ENCODE results near the gene ZMYND8. TPM values are rescaled to one million over a fixed set of nuclear protein-coding genes. Genes with fewer than 3 reads are reported as not detected.
A peak's percentile ranks its signal among the peaks of the same experiment; 100 is the strongest.

ZMYND8 gene
- total and polyA plus RNA-seq, 2 of the 8 experiments (the other 6 are each of a cell fraction or from before 2014, with no cell fraction given), result 50.5 to 163 TPM

DNA sequence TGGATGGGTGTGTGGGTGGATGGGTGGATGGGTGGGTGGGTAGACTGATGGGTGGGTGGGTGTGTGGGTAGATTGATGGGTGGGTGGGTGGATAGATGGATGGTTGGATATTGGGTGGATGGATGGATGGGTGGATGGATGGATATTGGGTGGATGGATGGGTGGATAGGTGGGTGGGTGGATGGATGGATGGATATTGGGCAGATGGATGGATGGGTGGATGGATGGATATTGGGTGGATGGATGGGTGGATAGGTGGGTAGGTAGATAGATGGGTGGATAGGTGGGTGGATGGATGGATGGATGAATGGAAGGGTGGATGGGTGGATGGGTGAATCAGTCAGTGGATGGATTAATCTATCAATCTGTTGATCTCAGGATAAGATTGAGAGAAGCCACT is 177.2 kb downstream of the ZMYND8 start:
- H3K56ac ChIP-seq (replicated peaks; ENCODE audit: insufficient read length, low read depth, low read length), result peak overlapping the region; percentile 94
- no peak overlapping the region for H3K4ac ChIP-seq (replicated peaks; ENCODE audit: insufficient read length, low read depth, low read length)

More for the DNA sequence above, 177.2 kb downstream of the ZMYND8 start:
- peaks cover 0 to 2% (median 0%) of the 10 kb centered on the region in 4 experiments; a peak in 1 of 7 replicates for H3K4me1 ChIP-seq (replicated peaks in 1 of 4; ENCODE audit: control insufficient read depth in 3 of 4, insufficient read depth in 4 of 4, low read length in 3 of 4)
- H3K23ac ChIP-seq (ENCODE audit: insufficient read length), result no peak overlapping the region
- H3K36me3 ChIP-seq (ENCODE audit: control insufficient read depth in 2 of 4, insufficient read depth in 4 of 4, low read length in 3 of 4), result no peaks in the 10 kb centered on the region
- H4K8ac ChIP-seq (ENCODE audit: extremely low read depth, insufficient read depth, low read length), result no peak overlapping the region
- TF ChIP-seq SIN3A (conservative IDR thresholded peaks at IDR 0.05 in 1 of 2, IDR thresholded peaks at IDR 0.05 in 1 of 2; ENCODE audit: low read depth in 1 of 2, low read length in 2 of 2) (no peak), RNF2 (IDR thresholded peaks at IDR 0.05; ENCODE audit: borderline replicate concordance, low read depth, low read length, missing control alignments, poor library complexity, severe bottlenecking) (no peak), BACH1 (IDR thresholded peaks at IDR 0.05; ENCODE audit: low read length) (no peak)
- H3K14ac ChIP-seq (ENCODE audit: insufficient read length), result no peak overlapping the region
- H2AK5ac ChIP-seq (ENCODE audit: low read depth, low read length), result no peak overlapping the region
- H2BK120ac ChIP-seq (replicated peaks; ENCODE audit: low read depth, low read length), result no peak overlapping the region
- no peak overlapping the region for H2BK12ac ChIP-seq (ENCODE audit: low read depth, low read length)
- H2BK20ac ChIP-seq (ENCODE audit: low read length), result no peak overlapping the region
- no peak overlapping the region for H4K91ac ChIP-seq (replicated peaks; ENCODE audit: insufficient read length, low read length)
- no peak overlapping the region for H4K5ac ChIP-seq (ENCODE audit: insufficient read length, low read depth, low read length)
- FAIRE-seq, result no peak
- DNase-seq (ENCODE audit: low read depth in 1 of 2, low spot score in 2 of 2), result no peak
- no peak overlapping the region for H2BK15ac ChIP-seq (ENCODE audit: low read length)
- no peak overlapping the region for H3K9ac ChIP-seq (replicated peaks in 1 of 4; ENCODE audit: extremely low read depth in 1 of 4, low read depth in 3 of 4, low read length in 3 of 4)
- POLR2A ChIA-PET (ENCODE audit: partially characterized antibody), result no interaction called here
- no peak overlapping the region for H3K4me3 ChIP-seq (ENCODE audit: extremely low read depth in 1 of 4, insufficient read depth in 2 of 4, low read depth in 3 of 4, low read length in 4 of 4)
- H3K27me3 ChIP-seq (replicated peaks in 1 of 4; ENCODE audit: control insufficient read depth in 3 of 4, extremely low read depth in 1 of 4, insufficient read depth in 3 of 4, low read length in 3 of 4), result peaks cover 0 to 3% (median 0%) of the 10 kb centered on the region in 4 experiments; a peak in 1 of 7 replicates
- no peak overlapping the region for H2AFZ ChIP-seq (ENCODE audit: low read length)
- CTCF ChIA-PET (ENCODE audit: partially characterized antibody), result interaction anchor here (0.6 to 1.1 kb wide), 3 partner anchors 48 to 421 kb away, joined by 3 to 4 read pairs (median 3); no protein-coding TSS in a partner anchor
- no peaks in the 10 kb centered on the region for H3K79me2 ChIP-seq (ENCODE audit: control insufficient read depth in 1 of 2, insufficient read depth in 2 of 2, low read length in 2 of 2)
- no peak overlapping the region for H3K4me2 ChIP-seq (ENCODE audit: insufficient read depth in 1 of 2, low read depth in 2 of 2, low read length in 2 of 2)
- no peak overlapping the region for H2BK5ac ChIP-seq (ENCODE audit: low read depth, low read length)
- no peaks in the 10 kb centered on the region for H3K79me1 ChIP-seq (ENCODE audit: low read depth, low read length)
- H3K18ac ChIP-seq (ENCODE audit: extremely low read depth, low read length), result no peak overlapping the region
- peaks cover 6% of the 10 kb centered on the region; the same call in 1 of the 2 replicates for H3K23me2 ChIP-seq (ENCODE audit: low read depth, low read length)
- H4K20me1 ChIP-seq (replicated peaks in 1 of 2; ENCODE audit: control insufficient read depth in 1 of 2, insufficient read depth in 2 of 2, low read length in 2 of 2), result no peaks in the 10 kb centered on the region
- H3K27ac ChIP-seq (ENCODE audit: low read depth, low read length), result no peak overlapping the region
- H3K9me3 ChIP-seq (ENCODE audit: insufficient read depth in 2 of 2, low read depth in 1 of 2, low read length in 1 of 2), result no peaks in the 10 kb centered on the region

Measured in H1 (cell line).